ENCODE results near the gene ATP5F1C. TPM values are rescaled to one million over a fixed set of nuclear protein-coding genes. Genes with fewer than 3 reads are reported as not detected.

Gene ATP5F1C
- polyA plus RNA-seq, 1 experiment = 456 TPM

DNA sequence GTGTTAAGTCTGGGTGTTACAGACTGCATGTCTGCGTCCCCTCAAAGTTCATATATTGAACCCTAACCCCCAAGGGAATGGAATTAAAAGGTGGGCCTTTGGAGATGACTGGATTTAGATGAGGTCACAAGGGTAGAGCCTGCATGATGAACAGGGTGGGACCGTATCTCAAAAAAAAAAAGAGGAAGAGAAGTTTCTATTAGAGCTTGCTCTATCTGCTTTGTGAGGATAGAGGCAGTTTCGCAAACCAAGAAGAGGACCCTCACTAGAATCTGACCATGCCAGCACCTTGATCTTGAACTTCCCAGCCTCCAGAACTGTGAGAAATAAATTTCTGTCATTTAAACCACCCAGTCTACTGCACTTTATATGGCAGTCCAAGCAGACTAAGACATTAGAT lies 1.5 kb upstream of the ATP5F1C start:
- TF ChIP-seq CTCF (IDR thresholded peaks at IDR 0.05; ENCODE audit: low read depth, low read length) = no peak
- no peak overlapping the region for H3K27ac ChIP-seq (ENCODE audit: low read depth, low read length)
- no peaks in the 10 kb centered on the region for H3K27me3 ChIP-seq (ENCODE audit: control insufficient read depth, insufficient read depth, low read length)
- ChIA-PET CTCF (no interaction called here), POLR2A (no interaction called here)
- no peak for DNase-seq (ENCODE audit: low read depth, low spot score)
- H3K4me3 ChIP-seq (ENCODE audit: low read depth, low read length) = peak overlapping the region; percentile 98
- peaks cover 4% of the 10 kb centered on the region; the same call in 1 of the 2 replicates for H3K9me3 ChIP-seq (ENCODE audit: control insufficient read depth, insufficient read depth, low read length)

- H3K9me3 ChIP-seq (ENCODE audit: control insufficient read depth, insufficient read depth, low read length) = peaks cover 4% of the 10 kb centered on the region; the same call in 1 of the 2 replicates
- ChIA-PET CTCF (no interaction called here), POLR2A (interaction anchor here (0.6 to 1.9 kb wide), 6 partner anchors 10 to 62 kb away, joined by 4 to 15 read pairs (median 11); partner anchors contain the start of gene TAF3)
- peak overlapping the region; percentile 47 for H3K27ac ChIP-seq (ENCODE audit: low read depth, low read length)
- no peak for DNase-seq (ENCODE audit: low read depth, low spot score)
- peak overlapping the region; percentile 98 for H3K4me3 ChIP-seq (ENCODE audit: low read depth, low read length)
- no peaks in the 10 kb centered on the region for H3K27me3 ChIP-seq (ENCODE audit: control insufficient read depth, insufficient read depth, low read length)
- no peak for TF ChIP-seq CTCF (IDR thresholded peaks at IDR 0.05; ENCODE audit: low read depth, low read length)
These were observed 674 bp upstream of the ATP5F1C start for GRCh38 chr10:7787150-7787856.

DNA sequence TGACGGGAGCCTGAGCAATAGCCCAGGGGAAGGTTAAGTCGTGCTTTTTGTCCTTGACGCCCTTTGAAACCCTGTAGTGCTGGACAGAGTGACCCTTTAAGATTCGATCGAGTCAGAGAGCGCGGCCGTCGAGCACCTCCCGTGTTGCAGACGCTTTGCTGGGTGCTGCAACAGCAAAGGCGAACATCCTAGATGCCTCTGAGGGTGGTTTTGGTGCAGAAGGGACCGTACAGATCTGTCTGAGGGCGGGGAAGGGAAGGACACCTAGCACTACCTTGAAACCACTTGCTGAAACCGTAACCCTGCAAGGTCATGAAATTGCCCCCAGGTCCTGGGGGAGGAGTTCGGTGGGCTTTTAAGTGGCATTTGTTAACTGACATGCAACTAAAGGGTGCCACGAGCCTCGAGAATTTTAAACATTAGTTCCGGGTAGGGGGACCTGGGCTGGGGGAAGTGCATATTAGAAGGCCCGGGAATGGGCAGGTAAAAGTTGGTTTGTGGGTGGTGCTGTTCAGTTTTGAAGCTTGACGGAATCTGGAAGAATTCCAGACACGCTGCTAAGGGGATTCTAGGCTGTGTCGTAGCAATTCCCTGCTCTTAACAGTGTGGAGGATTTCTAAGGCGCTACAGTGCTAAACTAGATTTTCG lies 786 bp downstream of the ATP5F1C start:
- POLR2A ChIA-PET = interaction anchor here (0.5 to 1.9 kb wide), 8 partner anchors 9 to 87 kb away, joined by 3 to 15 read pairs (median 9); partner anchors contain the start of gene TAF3
- no peak for TF ChIP-seq CTCF (IDR thresholded peaks at IDR 0.05; ENCODE audit: low read depth, low read length)
- Histone ChIP-seq H3K4me3 (ENCODE audit: low read depth, low read length) (peak overlapping the region; percentile 98), H3K27ac (ENCODE audit: low read depth, low read length) (peak overlapping the region; percentile 31), H3K27me3 (ENCODE audit: control insufficient read depth, insufficient read depth, low read length) (no peaks in the 10 kb centered on the region), H3K9me3 (ENCODE audit: control insufficient read depth, insufficient read depth, low read length) (peaks cover 4% of the 10 kb centered on the region; the same call in 1 of the 2 replicates)
- no peak for DNase-seq (ENCODE audit: low read depth, low spot score)
- CTCF ChIA-PET = no interaction called here

GRCh38 chr10:7789390-7789789 lies 1.4 kb downstream of the ATP5F1C start:
- no peak overlapping the region for H3K27ac ChIP-seq (ENCODE audit: low read depth, low read length)
- H3K27me3 ChIP-seq (ENCODE audit: control insufficient read depth, insufficient read depth, low read length) = no peaks in the 10 kb centered on the region
- TF ChIP-seq CTCF (IDR thresholded peaks at IDR 0.05; ENCODE audit: low read depth, low read length) = no peak
- H3K4me3 ChIP-seq (ENCODE audit: low read depth, low read length) = peak overlapping the region; percentile 98
- no peak for DNase-seq (ENCODE audit: low read depth, low spot score)
- peaks cover 4% of the 10 kb centered on the region; the same call in 1 of the 2 replicates for H3K9me3 ChIP-seq (ENCODE audit: control insufficient read depth, insufficient read depth, low read length)
- ChIA-PET CTCF (no interaction called here), POLR2A (no interaction called here)

- no peaks in the 10 kb centered on the region for H3K27me3 ChIP-seq (ENCODE audit: control insufficient read depth, insufficient read depth, low read length)
- no peak overlapping the region for H3K4me3 ChIP-seq (ENCODE audit: low read depth, low read length)
- POLR2A ChIA-PET = no interaction called here
- CTCF ChIA-PET = interaction anchor here (1.0 kb wide), 1 partner anchor 42 kb away, joined by 3 read pairs; no protein-coding TSS in a partner anchor
- H3K9me3 ChIP-seq (ENCODE audit: control insufficient read depth, insufficient read depth, low read length) = peaks cover 4% of the 10 kb centered on the region; the same call in 1 of the 2 replicates
- no peak for TF ChIP-seq CTCF (IDR thresholded peaks at IDR 0.05; ENCODE audit: low read depth, low read length)
- no peak for DNase-seq (ENCODE audit: low read depth, low spot score)
- no peak overlapping the region for H3K27ac ChIP-seq (ENCODE audit: low read depth, low read length)
These were observed 4.6 kb downstream of the ATP5F1C start for GRCh38 chr10:7792541-7792940.
